ENCODE data around the gene MEIS3.

- no peak for TF ChIP-seq POLR2A (IDR thresholded peaks at IDR 0.05)
- TF ChIP-seq CTCF (IDR thresholded peaks at IDR 0.05): no peak
- TF ChIP-seq EP300 (IDR thresholded peaks at IDR 0.05): no peak
These were observed 31.2 kb upstream of the MEIS3 start for GRCh38 chr19:47450478-47450877.
